Endodermal cell (in vitro differentiated cells): ENCODE data around the gene GNAT3. TPM values are rescaled to one million over a fixed set of nuclear protein-coding genes. Genes with fewer than 3 reads are reported as not detected.

ENCODE experiments used
- DNase-seq: peaks from one replicate; pipeline ENCODE4 v3.0.0-alpha.2; 2017
- H3K27ac ChIP-seq: 2 replicates; pipeline ENCODE4 v1.5.1; 2013; ENCODE audit warnings: mild to moderate bottlenecking, low read depth, low read length, moderate library complexity
- H3K27me3 ChIP-seq: 2 replicates; pipeline ENCODE4 v1.6.1; 2013; ENCODE audit warnings: mild to moderate bottlenecking, low read length, moderate library complexity; ENCODE audit not compliant: insufficient read depth, control insufficient read depth, poor library complexity, severe bottlenecking
- H3K36me3 ChIP-seq: 2 replicates; pipeline ENCODE4 v1.7.0; 2013; ENCODE audit warnings: mild to moderate bottlenecking, low read length, moderate library complexity; ENCODE audit not compliant: control insufficient read depth, insufficient read depth
- H3K4me1 ChIP-seq: one replicate; pipeline ENCODE4 v1.7.0; 2013; ENCODE audit warnings: low read length; ENCODE audit not compliant: control insufficient read depth, insufficient read depth
- H3K4me3 ChIP-seq: 2 replicates; pipeline ENCODE4 v1.5.1; 2013; ENCODE audit warnings: mild to moderate bottlenecking, low read length, moderate library complexity
- H3K9ac ChIP-seq: 2 replicates; pipeline ENCODE4 v1.6.1; 2013; ENCODE audit warnings: mild to moderate bottlenecking, low read length, moderate library complexity; ENCODE audit not compliant: poor library complexity, severe bottlenecking; ENCODE audit errors: extremely low read depth
- H3K9me3 ChIP-seq: 2 replicates; pipeline ENCODE4 v1.6.1; 2013; ENCODE audit warnings: mild to moderate bottlenecking, low read length, moderate library complexity; ENCODE audit not compliant: control insufficient read depth
- H3K27ac Mint-ChIP-seq: 2 replicates; pipeline ENCODE4 v1.8.0; 2020; ENCODE audit warnings: mixed read lengths
- H3K27me3 Mint-ChIP-seq: 2 replicates; pipeline ENCODE4 v1.8.0; 2021; ENCODE audit warnings: mild to moderate bottlenecking, mixed read lengths; ENCODE audit not compliant: insufficient read depth
- H3K36me3 Mint-ChIP-seq: 2 replicates; pipeline ENCODE4 v1.8.0; 2020; ENCODE audit warnings: low read depth, mixed read lengths
- H3K4me1 Mint-ChIP-seq: 2 replicates; pipeline ENCODE4 v1.8.0; 2020; ENCODE audit warnings: mixed read lengths
- H3K4me3 Mint-ChIP-seq: 2 replicates; pipeline ENCODE4 v1.8.0; 2020; ENCODE audit warnings: mild to moderate bottlenecking, moderate library complexity, mixed read lengths
- H3K9me3 Mint-ChIP-seq: 2 replicates; pipeline ENCODE4 v1.8.0; 2020; ENCODE audit warnings: mild to moderate bottlenecking, mixed read lengths
- WGBS, 2 experiments: methylation state at CpG; one replicate each; pipeline versions ENCODE4 v1.1.5 to v1.1.7; 2013; ENCODE audit warnings: missing lambda C conversion rate in 2 of 2, mixed read lengths in 1 of 2; ENCODE audit not compliant: insufficient coverage in 1 of 2, insufficient read length in 1 of 2; 5-methylcytosine and 5-hydroxymethylcytosine counted together
- total RNA-seq, 2 donors: library from RNA; stranded (reverse); fragmentation: NEBNext Ultra II Directional in 1 of 2; extraction: Animal tissue kit (Norgen Biotek cat#: 25700) in 1 of 2; gene quantifications; 2 replicates in 1 of 2; 3 replicates in 1 of 2; pipeline ENCODE4 v1.2.1, GENCODE V29; 2021
- TF ChIP-seq, protein P1 (sequence below): fragments of 200-600 bp; sonication (generic); conservative IDR thresholded peaks from 2 replicates; pipeline ENCODE4 v1.5.0; 2021; ENCODE audit warnings: antibody characterized with exemption, mild to moderate bottlenecking

The GNAT3 gene
- total RNA-seq, 2 donors from 2014 or later = not detected

DNA sequence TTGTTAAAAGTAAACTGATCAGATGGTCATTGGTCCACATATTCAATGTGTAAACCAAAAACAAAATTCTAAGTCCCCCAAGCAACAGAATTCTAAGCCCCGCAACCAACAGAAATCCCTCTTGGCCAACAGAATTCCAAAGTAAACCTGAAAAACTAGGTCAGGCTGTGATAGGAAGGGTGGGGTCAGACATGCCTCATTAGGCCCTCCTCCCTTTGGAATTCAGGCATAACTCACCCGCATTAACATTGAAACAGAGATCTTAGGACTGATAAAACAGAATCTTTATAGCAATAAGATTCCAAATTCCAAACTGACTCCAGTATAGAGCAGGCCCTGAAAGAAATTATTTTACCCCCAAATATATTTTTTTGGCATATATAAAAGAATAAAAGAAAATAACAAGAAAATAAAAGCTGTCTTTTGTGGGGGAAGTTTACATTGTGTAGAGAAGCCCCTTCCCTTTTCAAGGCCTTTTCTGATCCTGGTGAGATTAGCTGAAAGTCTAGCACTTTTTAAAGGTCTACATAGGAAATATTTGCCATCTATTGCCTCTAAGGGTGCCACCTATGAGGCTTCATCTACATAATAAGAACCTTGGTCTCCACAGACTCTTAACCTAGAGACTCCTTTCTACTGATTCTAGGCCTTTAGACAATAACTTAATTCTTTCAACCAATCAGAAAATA is 30.5 kb downstream of the GNAT3 start:
- WGBS, 2 experiments = 87% methylated on average over 2 of the region's 2 CpGs; no CpG with 5 or more reads in 1 of the 2 experiments
- H3K9ac ChIP-seq = no peak overlapping the region
- no peak overlapping the region for H3K4me3 Mint-ChIP-seq

DNA sequence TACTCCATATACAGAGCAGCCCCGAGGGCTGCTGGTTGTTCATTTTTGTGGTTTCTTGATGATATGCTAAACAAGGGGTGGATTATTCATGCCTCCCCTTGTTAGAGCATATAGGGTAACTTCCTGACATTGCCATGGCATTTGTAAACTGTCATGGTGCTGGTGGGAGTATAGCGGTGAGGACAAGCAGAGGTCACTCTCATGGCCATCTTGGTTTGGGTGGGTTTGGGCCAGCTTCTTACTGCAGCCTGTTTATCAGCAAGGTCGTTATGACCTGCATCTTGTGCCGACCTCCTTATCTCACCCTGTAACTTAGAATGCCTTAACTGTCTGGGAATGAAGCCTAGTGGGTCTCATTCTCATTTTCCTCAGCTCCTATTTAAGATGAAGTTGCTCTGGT is 31.3 kb downstream of the GNAT3 start:
- no peak for DNase-seq
- Mint-ChIP-seq H3K27me3 (no peaks in the 10 kb centered on the region), H3K9me3 (peaks cover 4% of the 10 kb centered on the region), H3K4me1 (peaks cover 3% of the 10 kb centered on the region), H3K36me3 (no peaks in the 10 kb centered on the region), H3K4me3 (no peak overlapping the region), H3K27ac (no peak overlapping the region)
- Histone ChIP-seq H3K9ac (no peak overlapping the region), H3K9me3 (no peaks in the 10 kb centered on the region), H3K36me3 (no peaks in the 10 kb centered on the region), H3K27ac (no peak overlapping the region), H3K4me1 (no peaks in the 10 kb centered on the region), H3K27me3 (no peaks in the 10 kb centered on the region), H3K4me3 (no peak overlapping the region)
- WGBS, 2 experiments = 94% methylated on average over 4 of the region's 4 CpGs
- TF ChIP-seq, protein P1, sequence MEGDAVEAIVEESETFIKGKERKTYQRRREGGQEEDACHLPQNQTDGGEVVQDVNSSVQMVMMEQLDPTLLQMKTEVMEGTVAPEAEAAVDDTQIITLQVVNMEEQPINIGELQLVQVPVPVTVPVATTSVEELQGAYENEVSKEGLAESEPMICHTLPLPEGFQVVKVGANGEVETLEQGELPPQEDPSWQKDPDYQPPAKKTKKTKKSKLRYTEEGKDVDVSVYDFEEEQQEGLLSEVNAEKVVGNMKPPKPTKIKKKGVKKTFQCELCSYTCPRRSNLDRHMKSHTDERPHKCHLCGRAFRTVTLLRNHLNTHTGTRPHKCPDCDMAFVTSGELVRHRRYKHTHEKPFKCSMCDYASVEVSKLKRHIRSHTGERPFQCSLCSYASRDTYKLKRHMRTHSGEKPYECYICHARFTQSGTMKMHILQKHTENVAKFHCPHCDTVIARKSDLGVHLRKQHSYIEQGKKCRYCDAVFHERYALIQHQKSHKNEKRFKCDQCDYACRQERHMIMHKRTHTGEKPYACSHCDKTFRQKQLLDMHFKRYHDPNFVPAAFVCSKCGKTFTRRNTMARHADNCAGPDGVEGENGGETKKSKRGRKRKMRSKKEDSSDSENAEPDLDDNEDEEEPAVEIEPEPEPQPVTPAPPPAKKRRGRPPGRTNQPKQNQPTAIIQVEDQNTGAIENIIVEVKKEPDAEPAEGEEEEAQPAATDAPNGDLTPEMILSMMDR = no peak

More for the DNA sequence above, 30.5 kb downstream of the GNAT3 start:
- H3K9me3 ChIP-seq = no peaks in the 10 kb centered on the region
- Mint-ChIP-seq H3K4me1 (peaks cover 3% of the 10 kb centered on the region), H3K27ac (no peak overlapping the region), H3K27me3 (no peaks in the 10 kb centered on the region), H3K36me3 (no peaks in the 10 kb centered on the region), H3K9me3 (peaks cover 4% of the 10 kb centered on the region)
- TF ChIP-seq, protein P1 = no peak
- no peak overlapping the region for H3K4me3 ChIP-seq
- no peak overlapping the region for H3K27ac ChIP-seq
- H3K27me3 ChIP-seq = no peaks in the 10 kb centered on the region
- no peak for DNase-seq
- H3K4me1 ChIP-seq = no peaks in the 10 kb centered on the region
- no peaks in the 10 kb centered on the region for H3K36me3 ChIP-seq

DNA sequence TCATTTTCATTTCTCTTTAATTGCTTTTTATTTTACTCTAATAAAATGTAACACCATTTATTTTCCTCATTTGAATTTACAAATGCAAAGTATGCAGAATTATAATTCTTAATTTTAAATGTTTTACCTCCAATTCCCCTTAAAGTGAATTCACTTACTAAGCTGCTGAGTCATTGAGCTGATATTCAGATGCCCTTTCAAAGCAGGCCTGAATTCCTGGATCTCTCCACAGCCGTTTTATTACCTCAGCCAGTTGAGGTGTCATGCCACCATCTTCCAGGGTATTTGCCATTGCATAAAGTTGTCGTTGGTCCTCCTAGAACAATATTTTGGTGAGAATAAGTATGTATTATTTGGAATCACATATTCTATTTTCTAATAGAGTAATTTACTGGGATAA is 33.2 kb downstream of the GNAT3 start:
- H3K4me3 Mint-ChIP-seq = no peak overlapping the region
- H3K4me1 Mint-ChIP-seq = peaks cover 6% of the 10 kb centered on the region
- no peaks in the 10 kb centered on the region for H3K36me3 Mint-ChIP-seq
- Histone ChIP-seq H3K27me3 (no peaks in the 10 kb centered on the region), H3K9me3 (no peaks in the 10 kb centered on the region), H3K4me1 (no peaks in the 10 kb centered on the region), H3K27ac (no peak overlapping the region), H3K9ac (no peak overlapping the region), H3K36me3 (no peaks in the 10 kb centered on the region), H3K4me3 (no peak overlapping the region)
- WGBS, 2 experiments = 84 to 94% methylated on average over 2 of the region's 2 CpGs
- TF ChIP-seq, protein P1 = no peak
- peaks cover 4% of the 10 kb centered on the region for H3K9me3 Mint-ChIP-seq
- no peaks in the 10 kb centered on the region for H3K27me3 Mint-ChIP-seq
- DNase-seq = no peak
- H3K27ac Mint-ChIP-seq = no peak overlapping the region
